SK-N-SH (cell line): Measurements from ENCODE around the gene PUSL1. TPM values are rescaled to one million over a fixed set of nuclear protein-coding genes. Genes with fewer than 3 reads are reported as not detected.

Source experiments
- CTCF ChIA-PET: fragments of 300-600, 350-600 bp; formaldehyde crosslinking; extraction: SDS; loops from one replicate; lab custom pipeline; 2021; lab: Yijun Ruan, JAX
- POLR2A ChIA-PET: fragments of 350-600 bp; sonication (Branson Sonifier 250); formaldehyde crosslinking; extraction: SDS; loops from one replicate; lab custom pipeline; 2020; ENCODE audit warnings: antibody characterized with exemption, inconsistent platforms; lab: Yijun Ruan, JAX
- DNase-seq: peaks from one replicate; pipeline ENCODE4 v3.0.0; 2012
- H2AFZ ChIP-seq: fragments of 200-600 bp; sonication (generic); 2 replicates; pipeline ENCODE4 v1.8.1; 2016; ENCODE audit warnings: antibody characterized with exemption, mild to moderate bottlenecking, low read depth
- H3F3A ChIP-seq: fragments of 200-600 bp; sonication (generic); replicated peaks from 2 replicates; pipeline ENCODE3; 2016; ENCODE audit warnings: antibody characterized with exemption, mild to moderate bottlenecking; ENCODE audit not compliant: insufficient read depth
- H3K27ac ChIP-seq, 2 experiments: fragments of 200-500 bp in 1 of 2; fragments of 200-600 bp in 1 of 2; sonication (Bioruptor generic) in 1 of 2; sonication (generic), shearing (Covaris generic) in 1 of 2; 2 replicates each; pipeline versions ENCODE4 v1.5.1 to v1.6.1; 2014 to 2016; ENCODE audit warnings: low read depth in 2 of 2, inconsistent platforms in 1 of 2, low read length in 1 of 2, mild to moderate bottlenecking in 1 of 2, mixed read lengths in 1 of 2
- H3K27me3 ChIP-seq: fragments of 200-600 bp; sonication (generic), shearing (Covaris generic); 2 replicates; pipeline ENCODE4 v1.6.1; 2016; ENCODE audit warnings: mixed run types; ENCODE audit not compliant: insufficient read depth
- H3K36me3 ChIP-seq, 2 experiments: fragments of 200-500 bp in 1 of 2; fragments of 200-600 bp in 1 of 2; sonication (Bioruptor generic) in 1 of 2; sonication (generic) in 1 of 2; replicated peaks in 1 of 2; 2 replicates each; pipeline versions ENCODE3 to v1.5.1; 2014 to 2016; ENCODE audit warnings: low read length in 1 of 2, mild to moderate bottlenecking in 1 of 2; ENCODE audit not compliant: insufficient read depth in 2 of 2, control insufficient read depth in 1 of 2
- H3K4me1 ChIP-seq, 2 experiments: fragments of 200-500 bp in 1 of 2; fragments of 200-600 bp in 1 of 2; sonication (Bioruptor generic) in 1 of 2; sonication (generic), shearing (Covaris generic) in 1 of 2; 2 replicates each; pipeline versions ENCODE4 v1.5.1 to v1.6.1; 2014 to 2016; ENCODE audit warnings: low read depth in 1 of 2, low read length in 1 of 2, mixed run types in 1 of 2; ENCODE audit not compliant: insufficient read depth in 2 of 2, control insufficient read depth in 1 of 2
- H3K4me2 ChIP-seq: fragments of 200-600 bp; sonication (generic), shearing (Covaris generic); 2 replicates; pipeline ENCODE4 v1.6.1; 2017; ENCODE audit warnings: mixed run types
- H3K4me3 ChIP-seq, 2 experiments: fragments of 200-500 bp in 1 of 2; fragments of 200-600 bp in 1 of 2; sonication (Bioruptor generic) in 1 of 2; sonication (generic), shearing (Covaris generic) in 1 of 2; 2 replicates each; pipeline versions ENCODE4 v1.5.1 to v1.8.1; 2014 to 2016; ENCODE audit warnings: low read depth in 2 of 2, inconsistent platforms in 1 of 2, low read length in 1 of 2, mild to moderate bottlenecking in 1 of 2, mixed read lengths in 1 of 2, moderate library complexity in 1 of 2
- H3K79me2 ChIP-seq: fragments of 200-600 bp; sonication (generic); 2 replicates; pipeline ENCODE4 v1.8.1; 2017; ENCODE audit warnings: mild to moderate bottlenecking; ENCODE audit not compliant: insufficient read depth
- H3K9ac ChIP-seq: fragments of 200-600 bp; sonication (generic); 2 replicates; pipeline ENCODE4 v1.6.1; 2017; ENCODE audit warnings: mixed run types
- H3K9me2 ChIP-seq: fragments of 200-600 bp; sonication (generic); 2 replicates; pipeline ENCODE4 v1.6.1; 2017; ENCODE audit warnings: mixed run types
- H3K9me3 ChIP-seq: fragments of 200-600 bp; sonication (generic); 2 replicates; pipeline ENCODE4 v1.6.1; 2017; ENCODE audit warnings: mixed run types, mild to moderate bottlenecking, moderate library complexity
- H4K20me1 ChIP-seq: fragments of 200-600 bp; sonication (generic); 2 replicates; pipeline ENCODE4 v1.6.1; 2017; ENCODE audit warnings: mild to moderate bottlenecking, mixed run types; ENCODE audit not compliant: insufficient read depth
- CTCF ChIP-seq: fragments of 200-600 bp; sonication (generic); IDR thresholded peaks from 2 replicates; pipeline ENCODE4 v1.6.1; 2017; ENCODE audit warnings: antibody characterized with exemption, mild to moderate bottlenecking, moderate library complexity
- ELF1 ChIP-seq: IDR thresholded peaks from 2 replicates; pipeline ENCODE4 v1.4.0; 2012
- FOSL2 ChIP-seq: IDR thresholded peaks from 2 replicates; pipeline ENCODE4 v1.4.0; 2012; ENCODE audit warnings: low read depth, mild to moderate bottlenecking, moderate library complexity, borderline replicate concordance
- NRF1 ChIP-seq: IDR thresholded peaks from 2 replicates; pipeline ENCODE4 v1.6.1; 2012; ENCODE audit warnings: low read depth, mild to moderate bottlenecking, low read length
- RAD21 ChIP-seq: IDR thresholded peaks from 2 replicates; pipeline ENCODE4 v1.6.1; 2012; ENCODE audit warnings: mild to moderate bottlenecking, low read length
- RFX5 ChIP-seq: IDR thresholded peaks from 2 replicates; pipeline ENCODE4 v1.6.1; 2012; ENCODE audit warnings: mild to moderate bottlenecking, improper control_type of control experiment, low read length
- SMC3 ChIP-seq: IDR thresholded peaks from 2 replicates; pipeline ENCODE4 v1.6.1; 2012; ENCODE audit warnings: low read depth, low read length, improper control_type of control experiment
- ZBTB33 ChIP-seq: IDR thresholded peaks from 2 replicates; pipeline ENCODE4 v1.4.0; 2012; ENCODE audit warnings: low read depth, borderline replicate concordance
- WGBS: methylation state at CpG from one replicate; pipeline ENCODE4 v1.1.6; 2017; ENCODE audit warnings: low lambda C conversion rate; 5-methylcytosine and 5-hydroxymethylcytosine counted together
- polyA plus RNA-seq, 3 experiments: library from polyadenylated mRNA; depleted of rRNA; stranded (reverse); fragments of >200 nt; gene quantifications; 2 replicates each; pipeline ENCODE4 v1.2.3, GENCODE V29; 2012

Gene PUSL1
- polyA plus RNA-seq, 1 of the 3 experiments (the other 2 are of a cell fraction): 19.0 TPM

- POLR2A ChIA-PET: no interaction called here
- no peak overlapping the region for H2AFZ ChIP-seq
- no peak overlapping the region for H3K4me3 ChIP-seq
- H3K4me1 ChIP-seq: peaks cover 0 to 19% of the 10 kb centered on the region in 2 experiments; a peak in 1 of 4 replicates
- H3F3A ChIP-seq: no peaks in the 10 kb centered on the region
- peaks cover 50% of the 10 kb centered on the region for H4K20me1 ChIP-seq
- WGBS: 96% methylated on average over 9 of the region's 24 CpGs
- H3K27ac ChIP-seq: no peak overlapping the region
- peaks cover 0 to 7% of the 10 kb centered on the region in 2 experiments for H3K36me3 ChIP-seq
- H3K79me2 ChIP-seq: peaks cover 47% of the 10 kb centered on the region
- no peak overlapping the region for H3K9ac ChIP-seq
- no peaks in the 10 kb centered on the region for H3K27me3 ChIP-seq
- no peak for TF ChIP-seq RFX5
- no peaks in the 10 kb centered on the region for H3K9me2 ChIP-seq
- H3K9me3 ChIP-seq: no peaks in the 10 kb centered on the region
- no peak for DNase-seq
- H3K4me2 ChIP-seq: no peak overlapping the region
- CTCF ChIA-PET: interaction anchor here (0.9 to 4.8 kb wide), 7 partner anchors 9 to 31 kb away, joined by 3 to 34 read pairs (median 5); partner anchors contain the start of genes CPTP, INTS11 and TAS1R3
Measured at GRCh38 chr1:1343811-1344421, 35.5 kb downstream of the PUSL1 start.

- no peak overlapping the region for H3K9ac ChIP-seq
- no CpG with 5 or more reads among the region's 15 CpGs for WGBS
- H3F3A ChIP-seq: no peaks in the 10 kb centered on the region
- H3K4me3 ChIP-seq: no peak overlapping the region
- peaks cover 47% of the 10 kb centered on the region for H3K79me2 ChIP-seq
- no peak overlapping the region for H2AFZ ChIP-seq
- H4K20me1 ChIP-seq: peaks cover 50% of the 10 kb centered on the region
- H3K4me1 ChIP-seq: peaks cover 0 to 19% of the 10 kb centered on the region in 2 experiments; a peak in 1 of 4 replicates
- peaks cover 0 to 4% of the 10 kb centered on the region in 2 experiments for H3K36me3 ChIP-seq
- H3K9me3 ChIP-seq: no peaks in the 10 kb centered on the region
- H3K27ac ChIP-seq: no peak overlapping the region
- DNase-seq: peak; percentile 85
- TF ChIP-seq NRF1: no peak
- TF ChIP-seq CTCF: peak; percentile 57
- peak; percentile 38 for TF ChIP-seq RAD21
- peak; percentile 56; the same call in 1 of the 2 replicates for TF ChIP-seq FOSL2
- no peak for TF ChIP-seq ELF1
- TF ChIP-seq ZBTB33: no peak
- peak; percentile 39; the same call in 1 of the 2 replicates for TF ChIP-seq SMC3
- no peaks in the 10 kb centered on the region for H3K9me2 ChIP-seq
- ChIA-PET POLR2A (no interaction called here), CTCF (interaction anchor here (0.7 to 4.8 kb wide), 9 partner anchors 10 to 32 kb away, joined by 3 to 34 read pairs (median 5); partner anchors contain the start of genes CPTP, INTS11 and TAS1R3)
- H3K4me2 ChIP-seq: no peak overlapping the region; the same call in 1 of the 2 replicates
- no peaks in the 10 kb centered on the region for H3K27me3 ChIP-seq
Measured at GRCh38 chr1:1344655-1345361, 36.4 kb downstream of the PUSL1 start.
